ENCODE measurements around the gene LEMD3. TPM values are rescaled to one million over a fixed set of nuclear protein-coding genes. Genes with fewer than 3 reads are reported as not detected.

Gene LEMD3
- polyA plus RNA-seq, 1 of the 3 experiments (the other 2 are of a cell fraction): 4.4 TPM

- TF ChIP-seq FOSL2 (IDR thresholded peaks at IDR 0.05; ENCODE audit: borderline replicate concordance, low read depth) (no peak), POLR2AphosphoS5 (IDR thresholded peaks at IDR 0.05; ENCODE audit: low read depth, low read length) (no peak), EP300 (IDR thresholded peaks at IDR 0.05; ENCODE audit: borderline replicate concordance in 1 of 2, low read depth in 1 of 2, low read length in 1 of 2) (no peak), TAF1 (IDR thresholded peaks at IDR 0.05; ENCODE audit: borderline replicate concordance, low read depth, low read length) (no peak), RAD21 (IDR thresholded peaks at IDR 0.05; ENCODE audit: low read length) (no peak), MXI1 (IDR thresholded peaks at IDR 0.05; ENCODE audit: low read depth, low read length) (no peak), MEF2A (IDR thresholded peaks at IDR 0.05; ENCODE audit: borderline replicate concordance, low read depth) (no peak), JUND (IDR thresholded peaks at IDR 0.05) (no peak)
- TF ChIP-seq, protein P1, sequence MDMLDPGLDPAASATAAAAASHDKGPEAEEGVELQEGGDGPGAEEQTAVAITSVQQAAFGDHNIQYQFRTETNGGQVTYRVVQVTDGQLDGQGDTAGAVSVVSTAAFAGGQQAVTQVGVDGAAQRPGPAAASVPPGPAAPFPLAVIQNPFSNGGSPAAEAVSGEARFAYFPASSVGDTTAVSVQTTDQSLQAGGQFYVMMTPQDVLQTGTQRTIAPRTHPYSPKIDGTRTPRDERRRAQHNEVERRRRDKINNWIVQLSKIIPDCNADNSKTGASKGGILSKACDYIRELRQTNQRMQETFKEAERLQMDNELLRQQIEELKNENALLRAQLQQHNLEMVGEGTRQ (IDR thresholded peaks at IDR 0.05; ENCODE audit: borderline replicate concordance, low read depth, low read length): no peak
- TF ChIP-seq, protein P2, sequence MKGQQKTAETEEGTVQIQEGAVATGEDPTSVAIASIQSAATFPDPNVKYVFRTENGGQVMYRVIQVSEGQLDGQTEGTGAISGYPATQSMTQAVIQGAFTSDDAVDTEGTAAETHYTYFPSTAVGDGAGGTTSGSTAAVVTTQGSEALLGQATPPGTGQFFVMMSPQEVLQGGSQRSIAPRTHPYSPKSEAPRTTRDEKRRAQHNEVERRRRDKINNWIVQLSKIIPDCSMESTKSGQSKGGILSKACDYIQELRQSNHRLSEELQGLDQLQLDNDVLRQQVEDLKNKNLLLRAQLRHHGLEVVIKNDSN (IDR thresholded peaks at IDR 0.05; ENCODE audit: borderline replicate concordance, low read depth): no peak
- TF ChIP-seq, protein P3, sequence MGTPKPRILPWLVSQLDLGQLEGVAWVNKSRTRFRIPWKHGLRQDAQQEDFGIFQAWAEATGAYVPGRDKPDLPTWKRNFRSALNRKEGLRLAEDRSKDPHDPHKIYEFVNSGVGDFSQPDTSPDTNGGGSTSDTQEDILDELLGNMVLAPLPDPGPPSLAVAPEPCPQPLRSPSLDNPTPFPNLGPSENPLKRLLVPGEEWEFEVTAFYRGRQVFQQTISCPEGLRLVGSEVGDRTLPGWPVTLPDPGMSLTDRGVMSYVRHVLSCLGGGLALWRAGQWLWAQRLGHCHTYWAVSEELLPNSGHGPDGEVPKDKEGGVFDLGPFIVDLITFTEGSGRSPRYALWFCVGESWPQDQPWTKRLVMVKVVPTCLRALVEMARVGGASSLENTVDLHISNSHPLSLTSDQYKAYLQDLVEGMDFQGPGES (IDR thresholded peaks at IDR 0.05; ENCODE audit: low read depth, low read length): no peak
- no peak for DNase-seq
- Histone ChIP-seq H3K4me1 (ENCODE audit: control insufficient read depth in 1 of 2, insufficient read depth in 2 of 2, low read depth in 1 of 2, low read length in 1 of 2) (no peaks in the 10 kb centered on the region; a peak in 1 of 4 replicates), H3K4me3 (ENCODE audit: low read depth in 2 of 2, low read length in 1 of 2) (no peak overlapping the region), H3K27me3 (ENCODE audit: insufficient read depth) (no peaks in the 10 kb centered on the region), H3K9me3 (no peaks in the 10 kb centered on the region), H3K9me2 (no peaks in the 10 kb centered on the region), H3K27ac (ENCODE audit: low read depth in 2 of 2, low read length in 1 of 2) (no peak overlapping the region), H3F3A (replicated peaks; ENCODE audit: insufficient read depth) (peaks cover 12% of the 10 kb centered on the region), H3K9ac (no peak overlapping the region), H3K79me2 (ENCODE audit: insufficient read depth) (peaks cover 66% of the 10 kb centered on the region), H3K36me3 (replicated peaks in 1 of 2; ENCODE audit: control insufficient read depth in 1 of 2, insufficient read depth in 2 of 2, low read length in 1 of 2) (peaks cover 0 to 4% of the 10 kb centered on the region in 2 experiments), H4K20me1 (ENCODE audit: insufficient read depth) (no peaks in the 10 kb centered on the region; the same call in 1 of the 2 replicates), H2AFZ (ENCODE audit: low read depth) (no peak overlapping the region), H3K4me2 (no peak overlapping the region)
- ChIA-PET POLR2A (interaction anchor here (1.0 kb wide), 1 partner anchor 26 kb away, joined by 3 read pairs; the partner anchor contains the start of gene LEMD3), CTCF (interaction anchor here (1.0 to 1.4 kb wide), 4 partner anchors 12 to 37 kb away, joined by 3 to 4 read pairs (median 3); no protein-coding TSS in a partner anchor)
- 97% methylated on average over 2 of the region's 2 CpGs for WGBS (ENCODE audit: low lambda C conversion rate)
Measured at GRCh38 chr12:65195387-65196055, 26.1 kb downstream of the LEMD3 start.

GRCh38 chr12:65196762-65197567 lies 27.6 kb downstream of the LEMD3 start:
- Histone ChIP-seq H3F3A (replicated peaks; ENCODE audit: insufficient read depth) (peaks cover 12% of the 10 kb centered on the region), H3K9ac (no peak overlapping the region), H2AFZ (ENCODE audit: low read depth) (no peak overlapping the region), H3K27me3 (ENCODE audit: insufficient read depth) (no peaks in the 10 kb centered on the region), H4K20me1 (ENCODE audit: insufficient read depth) (no peaks in the 10 kb centered on the region; the same call in 1 of the 2 replicates), H3K9me3 (no peaks in the 10 kb centered on the region), H3K9me2 (no peaks in the 10 kb centered on the region), H3K4me3 (ENCODE audit: low read depth in 2 of 2, low read length in 1 of 2) (no peak overlapping the region), H3K4me2 (no peak overlapping the region), H3K4me1 (ENCODE audit: control insufficient read depth in 1 of 2, insufficient read depth in 2 of 2, low read depth in 1 of 2, low read length in 1 of 2) (no peaks in the 10 kb centered on the region; a peak in 1 of 4 replicates), H3K36me3 (replicated peaks in 1 of 2; ENCODE audit: control insufficient read depth in 1 of 2, insufficient read depth in 2 of 2, low read length in 1 of 2) (peaks cover 0 to 4% of the 10 kb centered on the region in 2 experiments), H3K27ac (ENCODE audit: low read depth in 2 of 2, low read length in 1 of 2) (no peak overlapping the region), H3K79me2 (ENCODE audit: insufficient read depth) (peaks cover 69% of the 10 kb centered on the region)
- POLR2A ChIA-PET: no interaction called here
- CTCF ChIA-PET: no interaction called here
- WGBS (ENCODE audit: low lambda C conversion rate): 93% methylated on average over 2 of the region's 2 CpGs
- no peak for DNase-seq
- no peak for TF ChIP-seq CHD2 (IDR thresholded peaks at IDR 0.05; ENCODE audit: low read length, partially characterized antibody)
- no peak for TF ChIP-seq EZH2phosphoT487 (IDR thresholded peaks at IDR 0.05; ENCODE audit: borderline replicate concordance, low read depth)
- TF ChIP-seq MEF2A (IDR thresholded peaks at IDR 0.05; ENCODE audit: borderline replicate concordance, low read depth): no peak
- TF ChIP-seq SMC3 (IDR thresholded peaks at IDR 0.05; ENCODE audit: low read depth, low read length): no peak
- no peak for TF ChIP-seq FOSL2 (IDR thresholded peaks at IDR 0.05; ENCODE audit: borderline replicate concordance, low read depth)
- TF ChIP-seq CTCF (IDR thresholded peaks at IDR 0.05): no peak
- no peak for TF ChIP-seq JUND (IDR thresholded peaks at IDR 0.05)
- TF ChIP-seq GATA2 (CRISPR knock-in tag; IDR thresholded peaks at IDR 0.05): no peak
- TF ChIP-seq YY1 (IDR thresholded peaks at IDR 0.05; ENCODE audit: low read depth): no peak
- TF ChIP-seq, protein P3 (IDR thresholded peaks at IDR 0.05; ENCODE audit: low read depth, low read length): no peak
- TF ChIP-seq GABPA (IDR thresholded peaks at IDR 0.05; ENCODE audit: low read depth): no peak
- TF ChIP-seq RFX5 (IDR thresholded peaks at IDR 0.05; ENCODE audit: low read length): no peak

Data from SK-N-SH (cell line).